Muscle of leg (tissue), 11 donors: ENCODE results near the gene MYO19. TPM values are rescaled to one million over a fixed set of nuclear protein-coding genes. Genes with fewer than 3 reads are reported as not detected.
"Not testable (repeated sequence)": the region's sequence is repeated elsewhere in the genome, so short reads cannot be mapped to it uniquely, and the experiment has no call there.

Experiments
- DNase-seq: peaks from one replicate; pipeline ENCODE4 v3.0.0; 2013
- H3K27ac ChIP-seq: one replicate; pipeline ENCODE4 v1.5.1; 2013; ENCODE audit warnings: mild to moderate bottlenecking, low read length, control low read depth
- H3K27me3 ChIP-seq: one replicate; pipeline ENCODE4 v1.6.1; 2013; ENCODE audit warnings: low read length; ENCODE audit not compliant: control insufficient read depth, insufficient read depth
- H3K36me3 ChIP-seq: one replicate; pipeline ENCODE4 v1.6.1; 2013; ENCODE audit warnings: low read length; ENCODE audit not compliant: control insufficient read depth, insufficient read depth
- H3K4me1 ChIP-seq: one replicate; pipeline ENCODE4 v1.6.1; 2013; ENCODE audit warnings: low read length; ENCODE audit not compliant: control insufficient read depth, insufficient read depth
- H3K4me3 ChIP-seq: one replicate; pipeline ENCODE4 v1.5.1; 2013; ENCODE audit warnings: low read length, control low read depth
- H3K9me3 ChIP-seq: replicated peaks from 2 replicates; pipeline ENCODE4 v1.6.1; 2013; ENCODE audit warnings: low read depth, low read length; ENCODE audit not compliant: control insufficient read depth
- WGBS: methylation state at CpG from one replicate; pipeline ENCODE4 v1.1.5; 2013; ENCODE audit warnings: missing lambda C conversion rate; ENCODE audit not compliant: insufficient coverage; 5-methylcytosine and 5-hydroxymethylcytosine counted together
- polyA plus RNA-seq, 8 donors: library from polyadenylated mRNA; unstranded; fragments of 120-200 nt; gene quantifications; one replicate each; pipeline versions ENCODE4 v1.2.1 to v1.2.3, GENCODE V29; 2013; ENCODE audit warnings: inconsistent platforms in 1 of 8, low replicate concordance in 1 of 8; ENCODE audit not compliant: insufficient read length in 8 of 8, insufficient read depth in 1 of 8
- total RNA-seq: library from RNA; stranded (reverse); fragments of 120-200 nt; gene quantifications from one replicate; pipeline ENCODE4 v1.2.4, GENCODE V29; 2013

The MYO19 gene
- total and polyA plus RNA-seq, 9 donors: 18.1 to 44.6 (median 30.2) TPM

DNA sequence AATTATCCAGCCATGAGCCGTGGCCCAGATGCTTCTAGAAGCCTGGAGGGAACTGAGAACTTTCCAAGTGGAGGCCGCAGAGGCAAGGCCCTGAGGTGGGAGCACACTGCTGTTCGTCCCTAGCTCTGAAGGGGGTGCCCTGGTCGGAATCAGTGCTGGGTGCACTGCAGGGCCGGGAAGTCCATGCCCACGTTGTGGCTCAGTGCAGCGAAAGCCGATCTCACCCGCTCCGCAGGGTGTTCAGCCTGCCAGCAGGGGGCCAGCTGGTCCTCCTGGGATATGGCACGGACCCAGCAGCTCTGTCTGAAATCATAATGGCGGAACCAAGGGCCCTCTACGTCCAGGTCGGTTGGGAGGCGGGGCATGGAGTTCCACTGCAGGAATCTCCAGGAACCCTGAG is 84.7 kb downstream of the MYO19 start:
- H3K27me3 ChIP-seq, H3K9me3 ChIP-seq, DNase-seq, H3K4me1 ChIP-seq, H3K27ac ChIP-seq, H3K36me3 ChIP-seq, H3K4me3 ChIP-seq: not testable (repeated sequence)
- no CpG with 5 or more reads among the region's 15 CpGs for WGBS

Other genes with a start within 250 kb of the MYO19 start
- not detected for gene TBC1D3G, start 211.0 kb downstream of the MYO19 start, total RNA-seq
- not detected for gene TBC1D3G, start 211.0 kb downstream of the MYO19 start, polyA plus RNA-seq
- gene TBC1D3H, start 146.4 kb downstream of the MYO19 start, total RNA-seq: not detected
- gene TBC1D3H, start 146.4 kb downstream of the MYO19 start, polyA plus RNA-seq: not detected
- 51.0 TPM for gene ZNHIT3, start 48.2 kb downstream of the MYO19 start, total RNA-seq
- 10 to 100 TPM; 49.4 to 66.5 (median 57.4) TPM for gene ZNHIT3, start 48.2 kb downstream of the MYO19 start, polyA plus RNA-seq
- gene PIGW, start 119 bp upstream of the MYO19 start, total RNA-seq: 4.7 TPM
- gene PIGW, start 119 bp upstream of the MYO19 start, polyA plus RNA-seq: 1 to 10 TPM; 6.3 to 9.9 (median 8.8) TPM
- 53.5 TPM for gene GGNBP2, start 10.1 kb upstream of the MYO19 start, total RNA-seq
- 10 to 100 TPM; 47.0 to 68.1 (median 55.8) TPM for gene GGNBP2, start 10.1 kb upstream of the MYO19 start, polyA plus RNA-seq
- 4.5 TPM for gene DHRS11, start 57.0 kb upstream of the MYO19 start, total RNA-seq
- 10 to 100 TPM in 1 of 8 donors, 1 to 10 TPM in 7; 4.9 to 22.8 (median 7.2) TPM for gene DHRS11, start 57.0 kb upstream of the MYO19 start, polyA plus RNA-seq
- 3.9 TPM for gene MRM1, start 66.7 kb upstream of the MYO19 start, total RNA-seq
- gene MRM1, start 66.7 kb upstream of the MYO19 start, polyA plus RNA-seq: 1 to 10 TPM; 3.3 to 5.2 (median 3.8) TPM